B cell (primary cell): Measurements from ENCODE around the gene WDR76.

Source experiments
- CTCF ChIP-seq: fragments of 200-600 bp; IDR thresholded peaks from one replicate; pipeline ENCODE4 v1.8.0; 2022; ENCODE audit warnings: antibody characterized with exemption, mild to moderate bottlenecking
- EZH2 ChIP-seq: IDR thresholded peaks from 2 replicates; pipeline ENCODE4 v1.6.1; 2012; ENCODE audit warnings: borderline replicate concordance, low read depth, mild to moderate bottlenecking, moderate library complexity, low read length; ENCODE audit not compliant: insufficient read depth, poor library complexity, severe bottlenecking

GRCh38 chr15:43792761-43793476 is 33.9 kb upstream of the WDR76 start:
- TF ChIP-seq EZH2 (no peak), CTCF (no peak)
